HFF-Myc (cell line): ENCODE measurements around the gene CNNM3.

Source experiments
- DNase-seq: peaks from one replicate; pipeline ENCODE4 v3.0.0-alpha.2; 2011; ENCODE audit warnings: low read depth; ENCODE audit errors: extremely low read depth
- H3K4me3 ChIP-seq: replicated peaks from 2 replicates; pipeline ENCODE4 v1.5.1; 2011; ENCODE audit warnings: low read depth, mild to moderate bottlenecking, control low read depth, low read length
- CTCF ChIP-seq: IDR thresholded peaks from 2 replicates; pipeline ENCODE4 v1.5.1; 2012; ENCODE audit warnings: mild to moderate bottlenecking, low read depth, low read length, control low read depth; ENCODE audit errors: missing control alignments

Gene CNNM3

GRCh38 chr2:96806468-96807126, 9.5 kb upstream of the CNNM3 start:
- DNase-seq: no peak
- no peak overlapping the region for H3K4me3 ChIP-seq
- no peak for TF ChIP-seq CTCF

DNA sequence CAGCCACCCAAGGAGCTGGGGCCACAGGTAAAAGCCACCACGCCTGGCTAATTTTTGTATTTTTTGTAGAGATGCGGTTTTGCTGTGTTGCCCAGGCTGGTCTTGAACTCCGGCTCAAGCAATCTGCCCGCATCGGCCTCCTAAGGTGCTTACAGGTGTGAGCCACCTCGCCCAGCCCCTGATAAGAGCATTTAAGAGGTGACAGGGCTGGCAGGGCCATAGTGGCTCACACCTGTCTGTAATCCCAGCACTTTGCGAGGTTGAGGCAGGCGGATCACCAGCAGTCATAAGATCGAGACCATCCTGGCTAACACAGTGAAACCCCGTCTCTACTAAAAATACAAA, 9.0 kb upstream of the CNNM3 start:
- no peak for DNase-seq
- no peak overlapping the region for H3K4me3 ChIP-seq
- no peak for TF ChIP-seq CTCF

DNA sequence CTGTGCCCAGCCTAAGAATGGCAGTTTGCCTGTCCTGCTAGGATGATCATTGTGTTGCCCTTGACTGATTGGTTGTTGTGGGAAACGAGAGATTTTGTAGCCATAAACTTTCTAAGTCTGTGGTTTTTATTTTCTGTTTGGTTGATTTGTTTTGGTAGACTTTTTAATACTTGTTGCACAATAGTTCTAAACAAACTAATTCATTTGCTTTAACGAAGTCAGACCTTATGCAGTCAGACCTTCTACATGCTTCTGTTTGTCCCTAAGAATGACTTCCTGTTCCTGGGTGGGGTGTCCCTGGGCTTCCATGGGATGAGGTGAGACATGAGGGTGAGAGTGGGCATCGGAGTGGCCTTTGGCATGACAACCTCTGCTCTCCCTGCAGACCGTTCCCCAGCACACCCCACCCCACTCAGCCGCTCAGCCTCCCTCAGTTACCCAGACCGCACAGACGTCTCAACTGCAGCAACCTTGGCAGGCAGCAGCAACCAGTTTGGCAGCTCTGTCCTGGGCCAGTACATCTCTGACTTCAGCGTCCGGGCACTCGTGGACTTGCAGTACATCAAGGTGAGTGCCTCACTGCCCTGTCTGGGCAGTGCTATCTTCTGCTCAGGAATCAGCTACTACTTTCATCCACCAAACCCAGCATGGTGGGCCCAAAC, 7.8 kb upstream of the CNNM3 start:
- no peak overlapping the region for H3K4me3 ChIP-seq
- DNase-seq: no peak
- TF ChIP-seq CTCF: no peak

- DNase-seq: no peak
- no peak for TF ChIP-seq CTCF
Observed at GRCh38 chr2:96809216-96809882, 6.7 kb upstream of the CNNM3 start.

GRCh38 chr2:96809951-96810782, 5.9 kb upstream of the CNNM3 start:
- H3K4me3 ChIP-seq: no peak overlapping the region
- TF ChIP-seq CTCF: no peak
- no peak for DNase-seq

More at GRCh38 chr2:96809216-96809882, 6.7 kb upstream of the CNNM3 start:
- no peak overlapping the region for H3K4me3 ChIP-seq

DNA sequence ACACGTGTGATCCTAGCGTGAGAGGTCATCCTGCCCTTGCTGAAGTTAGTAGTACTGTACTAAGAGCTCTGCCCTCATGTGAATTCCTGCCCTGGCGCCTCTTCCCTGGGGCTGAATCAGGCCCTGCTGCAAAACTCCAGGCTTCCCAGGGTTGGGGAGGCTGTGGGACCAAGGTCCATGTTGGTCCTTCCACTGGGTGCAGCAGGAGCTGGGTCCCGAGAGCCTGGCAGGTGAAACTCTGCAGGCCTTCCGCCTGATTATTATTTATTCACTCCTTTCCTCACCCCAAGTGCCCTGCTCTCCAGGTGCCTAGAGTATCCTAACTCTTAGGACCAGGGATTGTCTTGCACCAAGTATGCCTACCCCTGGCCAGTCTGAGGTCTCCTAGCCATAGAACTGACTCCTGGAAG, 5.3 kb upstream of the CNNM3 start:
- no peak for DNase-seq
- no peak overlapping the region for H3K4me3 ChIP-seq
- TF ChIP-seq CTCF: no peak
